DOHH2 (cell line): ENCODE results near the gene IDUA.

ENCODE experiments used
- EZH2phosphoT487 ChIP-seq: fragments of 200-600 bp; sonication (generic); IDR thresholded peaks from 2 replicates; pipeline ENCODE4 v1.6.1; 2017; ENCODE audit warnings: borderline replicate concordance, mild to moderate bottlenecking, antibody characterized with exemption, low read length, moderate library complexity, mixed read lengths
- TF ChIP-seq, protein P1 (sequence below): fragments of 200-600 bp; sonication (generic); IDR thresholded peaks from one replicate; pipeline ENCODE4 v1.5.1; 2014; ENCODE audit warnings: antibody characterized with exemption, mild to moderate bottlenecking, low read depth, low read length; ENCODE audit not compliant: poor library complexity, severe bottlenecking

DNA sequence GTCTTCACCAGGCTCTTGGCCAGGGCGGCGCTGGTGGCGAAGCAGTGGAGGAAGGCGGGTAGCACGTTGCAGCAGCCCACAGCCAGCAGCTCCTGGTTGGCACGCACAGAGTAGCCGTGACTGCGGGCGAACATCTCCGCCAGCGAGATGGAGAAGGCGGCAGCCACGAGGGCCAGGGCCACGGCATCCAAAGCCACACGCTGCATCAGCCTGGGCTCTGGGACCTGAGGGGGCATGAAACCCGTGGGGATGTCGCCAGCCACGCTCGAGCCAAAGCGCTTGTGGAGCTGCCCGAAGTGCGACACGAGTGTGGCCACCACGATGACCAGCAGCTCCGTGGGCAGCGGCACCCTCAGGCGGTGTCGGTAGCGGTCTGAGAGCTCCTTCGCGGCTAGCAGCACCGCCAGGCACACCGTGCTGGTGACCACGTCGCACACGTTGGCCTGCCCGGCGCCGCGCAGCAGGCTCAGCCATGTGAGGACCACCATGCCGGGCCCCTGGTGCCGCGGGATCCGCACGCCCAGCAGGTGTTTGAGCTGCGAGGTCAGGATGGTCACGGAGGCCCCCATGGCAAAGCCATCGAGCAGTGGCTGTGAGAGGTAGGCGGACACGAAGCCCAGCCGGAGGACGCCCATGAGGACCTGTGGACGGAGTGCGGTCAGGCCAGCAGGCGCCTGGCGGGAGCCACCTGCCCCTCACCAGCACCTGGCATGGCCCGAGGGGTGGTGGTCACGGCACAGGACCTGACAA, 3.1 kb downstream of the IDUA start:
- TF ChIP-seq, protein P1, sequence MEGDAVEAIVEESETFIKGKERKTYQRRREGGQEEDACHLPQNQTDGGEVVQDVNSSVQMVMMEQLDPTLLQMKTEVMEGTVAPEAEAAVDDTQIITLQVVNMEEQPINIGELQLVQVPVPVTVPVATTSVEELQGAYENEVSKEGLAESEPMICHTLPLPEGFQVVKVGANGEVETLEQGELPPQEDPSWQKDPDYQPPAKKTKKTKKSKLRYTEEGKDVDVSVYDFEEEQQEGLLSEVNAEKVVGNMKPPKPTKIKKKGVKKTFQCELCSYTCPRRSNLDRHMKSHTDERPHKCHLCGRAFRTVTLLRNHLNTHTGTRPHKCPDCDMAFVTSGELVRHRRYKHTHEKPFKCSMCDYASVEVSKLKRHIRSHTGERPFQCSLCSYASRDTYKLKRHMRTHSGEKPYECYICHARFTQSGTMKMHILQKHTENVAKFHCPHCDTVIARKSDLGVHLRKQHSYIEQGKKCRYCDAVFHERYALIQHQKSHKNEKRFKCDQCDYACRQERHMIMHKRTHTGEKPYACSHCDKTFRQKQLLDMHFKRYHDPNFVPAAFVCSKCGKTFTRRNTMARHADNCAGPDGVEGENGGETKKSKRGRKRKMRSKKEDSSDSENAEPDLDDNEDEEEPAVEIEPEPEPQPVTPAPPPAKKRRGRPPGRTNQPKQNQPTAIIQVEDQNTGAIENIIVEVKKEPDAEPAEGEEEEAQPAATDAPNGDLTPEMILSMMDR, result no peak
- TF ChIP-seq EZH2phosphoT487, result no peak
